SHP77 (cell line): ENCODE data around the gene COLQ.

Experiments used
- DNase-seq, 2 experiments: peaks; one replicate each; lab custom pipeline; 2025; lab: John Stamatoyannopoulos, UW

The COLQ gene

GRCh38 chr3:15520185-15520584, 1.3 kb downstream of the COLQ start:
- no peak for DNase-seq

- DNase-seq, result no peak
Observed at GRCh38 chr3:15519096-15519495, 2.4 kb downstream of the COLQ start.

DNA sequence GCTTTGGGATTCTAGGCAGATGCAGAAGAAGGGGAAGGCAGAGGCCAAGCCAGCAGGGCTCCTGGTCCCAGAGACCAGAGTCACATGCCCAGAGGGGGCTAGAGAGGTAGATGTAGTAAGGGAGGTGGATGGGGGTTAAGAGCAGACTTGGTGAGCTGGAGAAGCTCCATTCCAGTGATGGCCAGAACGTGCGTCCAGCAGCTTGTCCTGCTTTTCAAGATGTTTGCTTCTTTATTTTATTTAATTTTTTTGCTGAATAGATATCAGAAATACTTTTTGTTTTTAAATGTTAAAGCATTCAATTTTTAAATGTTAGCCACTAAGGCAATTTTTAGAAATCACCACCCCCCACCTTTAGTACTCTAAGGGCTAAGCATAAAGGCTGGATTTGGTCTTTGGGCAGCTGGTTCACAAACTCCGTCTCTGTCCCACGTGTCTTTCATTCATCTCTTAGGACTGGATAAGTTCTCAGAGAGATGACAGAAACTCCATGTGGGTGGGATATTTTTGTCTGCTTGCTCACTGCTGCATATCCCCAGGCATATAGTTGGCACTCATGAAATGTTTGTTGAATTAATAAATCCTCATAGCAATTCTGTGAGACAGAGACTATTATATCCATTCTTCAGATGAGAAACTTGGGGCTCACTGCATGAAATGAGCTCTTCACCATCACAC, 6.7 kb downstream of the COLQ start:
- no peak for DNase-seq

DNA sequence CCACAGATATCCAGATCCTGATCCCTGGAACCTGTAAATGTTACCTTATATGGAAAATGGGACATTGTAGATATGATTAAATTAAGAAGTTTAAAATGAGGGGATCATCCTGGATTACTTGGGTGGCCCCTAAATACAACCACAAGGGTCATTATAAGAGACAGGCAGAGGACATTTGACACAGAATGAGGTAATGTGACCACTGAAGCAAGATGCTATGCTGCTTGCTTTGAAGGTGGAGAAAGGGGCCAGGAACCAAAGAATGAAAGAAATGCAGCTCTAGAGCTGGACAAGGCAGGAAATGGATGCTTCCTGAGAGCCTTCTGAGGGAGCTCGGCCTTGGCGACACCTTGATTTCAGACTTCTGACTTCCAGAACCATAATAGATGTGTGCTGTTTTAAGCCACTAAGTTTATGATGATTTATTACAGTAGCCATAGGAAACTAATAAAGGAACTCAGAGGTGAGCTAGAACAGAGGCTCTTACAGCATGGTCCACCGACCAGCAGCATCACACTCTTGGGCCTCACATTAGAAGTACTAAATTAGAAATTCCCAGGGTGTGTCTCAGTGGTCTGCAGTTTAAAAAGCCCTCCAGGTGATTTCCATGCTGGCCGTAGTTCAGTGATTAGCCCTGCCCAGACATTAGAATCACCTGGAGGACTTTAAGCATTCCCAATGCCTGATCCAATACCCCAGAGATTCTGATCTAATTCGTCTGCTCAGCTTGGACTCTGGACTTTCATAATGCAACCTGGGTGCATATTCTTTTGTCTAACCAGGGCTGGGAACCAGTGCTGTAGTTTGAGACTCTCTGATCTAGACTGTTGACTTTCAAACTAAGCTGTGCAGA, 7.5 kb downstream of the COLQ start:
- no peak for DNase-seq

- DNase-seq, result no peak
Observed at GRCh38 chr3:15513116-15513515, 8.4 kb downstream of the COLQ start.

- DNase-seq, result peak; percentile 73 to 80
Observed at GRCh38 chr3:15512166-15512565, 9.3 kb downstream of the COLQ start.

- no peak for DNase-seq
Observed at GRCh38 chr3:15511156-15511555, 10.3 kb downstream of the COLQ start.

DNA sequence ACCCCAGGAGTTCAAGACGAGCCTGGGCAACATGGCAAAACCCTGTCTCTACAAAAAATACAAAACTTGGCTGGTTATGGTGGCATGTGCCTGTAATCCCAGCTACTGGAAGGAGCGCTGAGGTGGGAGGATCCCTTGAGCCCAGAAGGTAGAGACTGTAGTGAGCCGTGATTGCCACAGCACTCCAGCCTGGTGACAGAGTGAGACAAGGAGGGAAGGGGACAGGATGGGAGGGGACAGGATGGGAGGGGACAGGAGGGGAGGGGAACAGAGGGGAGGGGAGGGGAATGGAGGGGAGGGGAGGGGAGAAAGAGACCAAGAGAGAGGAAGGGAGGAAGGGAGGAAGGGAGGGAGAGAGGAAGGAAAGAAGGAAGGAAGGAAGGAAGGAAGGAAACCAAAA, 11.0 kb downstream of the COLQ start:
- no peak for DNase-seq

- DNase-seq, result no peak
Observed at GRCh38 chr3:15506571-15506970, 14.9 kb downstream of the COLQ start.

- DNase-seq, result no peak
Observed at GRCh38 chr3:15505479-15506165, 15.9 kb downstream of the COLQ start.

DNA sequence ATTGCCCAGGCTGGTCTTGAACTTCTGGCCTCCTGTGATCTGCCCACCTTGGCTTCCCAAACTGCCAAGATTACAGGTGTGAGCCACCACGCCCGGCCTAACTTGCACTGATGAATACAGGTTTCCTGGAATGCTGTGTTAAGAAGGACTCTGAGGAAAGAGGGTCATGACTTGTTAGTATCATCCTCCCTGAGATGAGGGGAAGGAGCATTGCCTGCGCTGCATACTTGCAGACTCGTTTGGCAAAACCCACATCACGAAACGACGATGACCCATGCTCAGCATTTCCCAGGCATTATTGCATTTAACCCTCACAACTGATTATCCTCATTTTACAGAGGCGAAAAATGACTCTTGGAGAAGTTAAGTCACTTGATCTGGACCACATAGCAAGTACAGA, 18.9 kb downstream of the COLQ start:
- no peak for DNase-seq

GRCh38 chr3:15501126-15501525, 20.4 kb downstream of the COLQ start:
- no peak for DNase-seq

- DNase-seq, result no peak
Observed at GRCh38 chr3:15500107-15500724, 21.3 kb downstream of the COLQ start.

- DNase-seq, result no peak
Observed at GRCh38 chr3:15499536-15499935, 22.0 kb downstream of the COLQ start.

GRCh38 chr3:15498431-15499214, 22.9 kb downstream of the COLQ start:
- DNase-seq, result no peak

GRCh38 chr3:15497964-15498363, 23.5 kb downstream of the COLQ start:
- no peak for DNase-seq

DNA sequence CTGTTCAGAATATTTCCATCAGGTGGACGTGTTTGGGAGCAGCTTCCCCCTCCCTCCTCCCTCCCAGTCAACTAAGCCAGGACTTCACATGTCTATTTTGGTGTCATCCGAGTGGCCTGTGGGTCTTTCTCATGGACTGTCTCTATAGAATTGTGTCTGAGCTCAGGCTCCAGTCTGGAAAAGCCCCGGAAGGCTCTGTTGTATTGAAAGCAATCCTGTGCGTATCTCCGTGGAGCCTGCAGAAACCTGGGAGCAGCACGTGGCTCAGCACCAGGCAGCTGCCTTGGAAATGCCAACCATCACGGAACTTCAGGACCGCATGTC, 25.2 kb downstream of the COLQ start:
- DNase-seq, result no peak

DNA sequence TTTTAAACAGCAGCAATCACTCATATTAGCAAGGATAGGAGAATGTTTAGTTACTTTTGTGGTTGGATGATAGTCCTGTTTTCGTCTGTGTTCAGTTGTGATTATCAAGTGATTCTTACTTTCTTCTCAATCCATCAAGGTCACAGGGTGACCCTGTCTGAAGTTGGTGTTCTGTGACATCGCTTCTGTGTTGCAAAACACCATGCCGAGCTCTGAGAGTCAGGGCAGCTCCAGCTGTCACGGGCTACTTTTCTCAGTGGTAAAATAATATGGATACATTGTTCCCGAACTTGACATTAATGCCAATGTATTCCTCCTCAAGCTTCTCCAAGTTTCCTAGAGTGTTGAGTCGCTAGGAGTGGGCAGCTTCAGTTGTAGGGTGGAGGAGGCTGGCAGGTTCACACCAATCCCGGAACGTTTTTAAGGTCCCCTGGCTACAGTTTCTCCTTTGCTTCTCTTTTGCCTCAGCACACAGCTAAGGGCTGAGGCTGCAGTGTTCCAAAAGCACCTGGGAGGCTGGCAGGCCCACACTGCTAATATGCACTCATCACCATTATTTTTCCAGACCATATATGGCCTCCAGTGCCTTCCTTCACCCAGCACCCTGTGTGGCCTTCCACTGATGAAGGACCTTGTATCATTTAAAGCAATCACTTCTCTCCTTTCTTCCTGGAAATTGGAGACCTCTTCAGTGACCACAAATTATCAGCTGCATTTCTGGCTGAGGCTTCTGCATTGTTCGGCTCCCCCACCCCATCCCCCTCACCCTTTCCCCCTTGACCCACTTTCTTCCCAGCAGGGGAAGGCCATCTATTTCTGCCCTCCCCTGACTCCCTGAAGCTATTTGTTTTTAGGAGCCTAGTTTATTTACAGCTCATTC, 25.8 kb downstream of the COLQ start:
- DNase-seq, result no peak

- DNase-seq, result no peak
Observed at GRCh38 chr3:15493436-15493835, 28.1 kb downstream of the COLQ start.

- no peak for DNase-seq
Observed at GRCh38 chr3:15492847-15493360, 28.6 kb downstream of the COLQ start.

- no peak for DNase-seq
Observed at GRCh38 chr3:15491143-15491542, 30.4 kb downstream of the COLQ start.
